DND-41 (cell line): ENCODE data around the gene SCGB1C1.
"Not testable (repeated sequence)": the region's sequence is repeated elsewhere in the genome, so short reads cannot be mapped to it uniquely, and the experiment has no call there.

ENCODE experiments used
- ATAC-seq: fragments of 200-7000 bp; cut with Tn5 transposase; 3 replicates; pipeline ENCODE4 v1.9.1; 2021; ENCODE audit warnings: low read depth; ENCODE audit not compliant: insufficient read depth
- DNase-seq: peaks from one replicate; pipeline ENCODE4 v3.0.0-alpha.2; 2020
- H2AFZ ChIP-seq: 2 replicates; pipeline ENCODE4 v1.6.0; 2012; ENCODE audit warnings: low read depth, low read length
- H3K27ac ChIP-seq: 2 replicates; pipeline ENCODE4 v1.5.1; 2012; ENCODE audit warnings: low read length, inconsistent platforms
- H3K27me3 ChIP-seq: fragments of 200-600 bp; sonication (generic); 2 replicates; pipeline ENCODE4 v1.6.0; 2012; ENCODE audit warnings: low read length, mild to moderate bottlenecking, inconsistent platforms; ENCODE audit not compliant: insufficient read depth, poor library complexity
- H3K36me3 ChIP-seq: 2 replicates; pipeline ENCODE4 v1.5.1; 2012; ENCODE audit warnings: low read length, inconsistent platforms; ENCODE audit not compliant: insufficient read depth
- H3K4me1 ChIP-seq: 2 replicates; pipeline ENCODE4 v1.5.1; 2012; ENCODE audit warnings: mild to moderate bottlenecking, low read length; ENCODE audit not compliant: insufficient read depth
- H3K4me2 ChIP-seq: 2 replicates; pipeline ENCODE4 v1.6.0; 2012; ENCODE audit warnings: mild to moderate bottlenecking, moderate library complexity, low read length, inconsistent platforms; ENCODE audit not compliant: insufficient read depth
- H3K4me3 ChIP-seq, 2 experiments: fragments of 200-600 bp in 1 of 2; shearing (Covaris generic) in 1 of 2; 2 replicates each; pipeline ENCODE4 v1.5.1; 2012 to 2016; ENCODE audit warnings: inconsistent platforms in 2 of 2, low read length in 2 of 2, mild to moderate bottlenecking in 2 of 2, low read depth in 1 of 2, moderate library complexity in 1 of 2
- H3K79me2 ChIP-seq: 2 replicates; pipeline ENCODE4 v1.6.0; 2012; ENCODE audit warnings: low read length, inconsistent platforms; ENCODE audit not compliant: insufficient read depth
- H3K9ac ChIP-seq: 2 replicates; pipeline ENCODE4 v1.6.0; 2012; ENCODE audit warnings: low read depth, mild to moderate bottlenecking, inconsistent platforms, low read length, moderate library complexity
- H3K9me3 ChIP-seq: 2 replicates; pipeline ENCODE4 v1.5.1; 2012; ENCODE audit warnings: low read length, moderate library complexity, mild to moderate bottlenecking, inconsistent platforms; ENCODE audit not compliant: insufficient read depth, severe bottlenecking
- H4K20me1 ChIP-seq: 2 replicates; pipeline ENCODE4 v1.6.0; 2012; ENCODE audit warnings: low read length; ENCODE audit not compliant: insufficient read depth
- EZH2 ChIP-seq: IDR thresholded peaks from 3 replicates; pipeline ENCODE4 v1.6.1; 2012; ENCODE audit warnings: borderline replicate concordance, low read depth, mild to moderate bottlenecking, moderate library complexity, low read length, inconsistent platforms; ENCODE audit not compliant: severe bottlenecking
- TF ChIP-seq, protein P1 (sequence below): IDR thresholded peaks from 2 replicates; pipeline ENCODE4 v1.5.1; 2012; ENCODE audit warnings: borderline replicate concordance, low read length, moderate library complexity, mild to moderate bottlenecking; ENCODE audit not compliant: poor library complexity, severe bottlenecking; ENCODE audit errors: extremely low read depth

The SCGB1C1 gene

DNA sequence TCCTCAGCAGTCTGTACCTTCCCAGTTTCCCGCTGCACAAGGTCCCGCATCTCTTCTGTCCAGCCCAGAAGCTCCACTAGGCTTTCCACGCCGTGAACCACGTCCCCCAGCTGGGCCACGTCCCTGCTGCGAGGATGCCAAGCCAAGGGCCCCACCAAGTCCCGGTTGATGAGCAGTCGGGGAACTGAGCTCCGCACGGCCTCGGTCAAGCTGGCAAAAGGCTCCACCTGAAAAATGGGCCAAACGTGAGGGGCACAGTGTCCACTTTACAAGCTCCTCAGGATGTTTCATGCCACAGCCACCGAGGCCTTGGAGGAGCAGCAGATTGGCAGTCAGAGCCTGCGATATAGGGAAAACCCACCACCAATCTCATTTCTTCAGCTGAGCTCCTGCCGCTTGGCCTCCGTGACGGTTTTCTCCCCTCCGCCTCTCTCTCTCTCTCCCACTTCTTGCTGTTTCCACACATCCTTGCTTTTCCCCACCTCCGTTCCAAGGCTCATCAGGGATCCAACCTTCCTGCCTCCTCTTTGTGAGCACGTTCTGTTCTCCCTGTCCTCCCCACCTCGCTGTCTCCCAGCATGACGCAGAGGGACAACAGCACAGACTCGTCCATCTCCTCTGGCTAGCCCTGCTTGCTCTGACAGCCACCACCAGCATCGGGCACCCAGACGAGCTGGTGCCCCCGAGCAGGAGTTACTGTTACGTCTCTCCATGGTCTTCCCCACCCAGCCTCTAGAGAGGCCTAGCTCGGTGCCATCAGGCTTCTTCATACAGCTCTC is 26.1 kb downstream of the SCGB1C1 start:
- no peak for DNase-seq
- no peak overlapping the region for H3K4me2 ChIP-seq
- no peak overlapping the region for H3K4me3 ChIP-seq
- no peak overlapping the region for H3K9ac ChIP-seq
- peaks cover 30% of the 10 kb centered on the region for H3K36me3 ChIP-seq
- no peaks in the 10 kb centered on the region for H3K27me3 ChIP-seq
- H3K27ac ChIP-seq = no peak overlapping the region
- no peak for TF ChIP-seq EZH2
- TF ChIP-seq, protein P1, sequence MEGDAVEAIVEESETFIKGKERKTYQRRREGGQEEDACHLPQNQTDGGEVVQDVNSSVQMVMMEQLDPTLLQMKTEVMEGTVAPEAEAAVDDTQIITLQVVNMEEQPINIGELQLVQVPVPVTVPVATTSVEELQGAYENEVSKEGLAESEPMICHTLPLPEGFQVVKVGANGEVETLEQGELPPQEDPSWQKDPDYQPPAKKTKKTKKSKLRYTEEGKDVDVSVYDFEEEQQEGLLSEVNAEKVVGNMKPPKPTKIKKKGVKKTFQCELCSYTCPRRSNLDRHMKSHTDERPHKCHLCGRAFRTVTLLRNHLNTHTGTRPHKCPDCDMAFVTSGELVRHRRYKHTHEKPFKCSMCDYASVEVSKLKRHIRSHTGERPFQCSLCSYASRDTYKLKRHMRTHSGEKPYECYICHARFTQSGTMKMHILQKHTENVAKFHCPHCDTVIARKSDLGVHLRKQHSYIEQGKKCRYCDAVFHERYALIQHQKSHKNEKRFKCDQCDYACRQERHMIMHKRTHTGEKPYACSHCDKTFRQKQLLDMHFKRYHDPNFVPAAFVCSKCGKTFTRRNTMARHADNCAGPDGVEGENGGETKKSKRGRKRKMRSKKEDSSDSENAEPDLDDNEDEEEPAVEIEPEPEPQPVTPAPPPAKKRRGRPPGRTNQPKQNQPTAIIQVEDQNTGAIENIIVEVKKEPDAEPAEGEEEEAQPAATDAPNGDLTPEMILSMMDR = no peak
- no peak for ATAC-seq
- no peaks in the 10 kb centered on the region for H3K9me3 ChIP-seq
- H3K79me2 ChIP-seq = no peaks in the 10 kb centered on the region
- H3K4me1 ChIP-seq = no peaks in the 10 kb centered on the region
- peaks cover 10% of the 10 kb centered on the region; the same call in 1 of the 2 replicates for H4K20me1 ChIP-seq
- H2AFZ ChIP-seq = no peak overlapping the region

DNA sequence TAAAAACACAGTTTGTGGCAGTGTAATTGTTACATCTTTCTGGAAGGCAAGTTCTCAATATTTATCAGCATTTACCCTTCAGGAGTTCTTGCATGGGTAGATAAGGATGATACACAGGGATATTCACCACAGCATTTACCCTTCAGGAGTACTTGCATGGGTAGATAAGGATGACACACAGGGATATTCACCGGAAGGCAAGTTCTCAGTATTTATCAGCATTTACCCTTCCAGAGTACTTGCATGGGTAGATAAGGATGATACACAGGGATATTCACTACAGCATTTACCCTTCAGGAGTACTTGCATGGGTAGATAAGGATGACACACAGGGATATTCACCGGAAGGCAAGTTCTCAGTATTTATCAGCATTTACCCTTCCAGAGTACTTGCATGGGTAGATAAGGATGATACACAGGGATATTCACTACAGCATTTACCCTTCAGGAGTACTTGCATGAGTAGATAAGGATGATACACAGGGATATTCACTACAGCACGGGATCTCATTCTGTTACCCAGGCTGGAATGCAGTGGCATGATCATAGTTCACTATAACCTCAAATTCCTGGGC is 27.9 kb downstream of the SCGB1C1 start:
- H2AFZ ChIP-seq, H3K79me2 ChIP-seq, H3K9ac ChIP-seq, H3K4me3 ChIP-seq, H3K27me3 ChIP-seq, H3K9me3 ChIP-seq, DNase-seq, ATAC-seq, H3K4me2 ChIP-seq, H3K4me1 ChIP-seq, H4K20me1 ChIP-seq, H3K27ac ChIP-seq: not testable (repeated sequence)
- H3K36me3 ChIP-seq = peaks cover 13% of the 10 kb centered on the region

DNA sequence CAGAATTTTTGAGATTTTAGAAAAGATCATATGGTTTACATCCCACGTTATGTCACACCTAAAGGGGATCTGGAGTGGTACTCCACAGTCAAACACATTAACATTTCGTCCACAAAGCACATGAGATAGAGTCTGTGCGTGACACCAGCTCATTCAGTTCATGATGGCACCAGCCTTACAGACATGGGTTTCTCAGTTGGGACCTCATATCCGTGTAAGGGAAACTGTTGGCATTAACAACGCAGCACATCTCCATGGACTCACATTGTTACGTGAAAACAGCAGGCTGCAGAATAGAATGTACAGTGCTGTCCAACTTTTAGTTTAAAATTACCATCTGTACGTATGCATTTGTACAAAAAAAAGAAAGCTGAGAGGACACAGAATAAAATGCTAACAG is 28.7 kb downstream of the SCGB1C1 start:
- ATAC-seq = no peak

More for the DNA sequence above, 28.7 kb downstream of the SCGB1C1 start:
- Histone ChIP-seq H3K27ac (no peak overlapping the region), H2AFZ (no peak overlapping the region), H3K9me3 (no peaks in the 10 kb centered on the region), H4K20me1 (no peaks in the 10 kb centered on the region), H3K4me3 (no peak overlapping the region), H3K27me3 (no peaks in the 10 kb centered on the region), H3K36me3 (peaks cover 7% of the 10 kb centered on the region; the same call in 1 of the 2 replicates), H3K79me2 (no peaks in the 10 kb centered on the region), H3K4me1 (no peaks in the 10 kb centered on the region), H3K4me2 (no peak overlapping the region), H3K9ac (no peak overlapping the region)
- DNase-seq = no peak
- TF ChIP-seq EZH2 = no peak
- TF ChIP-seq, protein P1 = no peak
